ENCODE measurements around the gene GPR137. TPM values are rescaled to one million over a fixed set of nuclear protein-coding genes. Genes with fewer than 3 reads are reported as not detected.
A peak's percentile ranks its signal among the peaks of the same experiment; 100 is the strongest.

Gene GPR137
- total and polyA plus RNA-seq, 9 of the 15 experiments (the other 6 are each of a cell fraction or from before 2014, with no cell fraction given): 0.32 to 26.7 (median 10.7) TPM

GRCh38 chr11:64305075-64305690, 19.5 kb downstream of the GPR137 start, which contains the start of gene ESRRA (continued):
- TF ChIP-seq SIX5 (IDR thresholded peaks at IDR 0.05; ENCODE audit: borderline replicate concordance in 1 of 2, insufficient read depth in 1 of 2, low read depth in 1 of 2, low read length in 2 of 2): no peak
- no peak for TF ChIP-seq ZNF512 (tag; IDR thresholded peaks at IDR 0.05)
- no peak for TF ChIP-seq CCNT2 (IDR thresholded peaks at IDR 0.05; ENCODE audit: borderline replicate concordance, extremely low read depth, insufficient read length, low read depth, low read length)
- TF ChIP-seq ZNF584 (CRISPR knock-in tag; IDR thresholded peaks at IDR 0.05; ENCODE audit: low read depth): no peak
- TF ChIP-seq ZNF41 (CRISPR knock-in tag; conservative IDR thresholded peaks at IDR 0.05): no peak
- TF ChIP-seq ELK1 (CRISPR knock-in tag; IDR thresholded peaks at IDR 0.05): no peak
- no peak for TF ChIP-seq ZKSCAN1 (IDR thresholded peaks at IDR 0.05; ENCODE audit: low read depth, low read length)
- TF ChIP-seq TBL1XR1 (IDR thresholded peaks at IDR 0.05; ENCODE audit: low read length in 2 of 2): no peak
- TF ChIP-seq ZNF232 (CRISPR knock-in tag; IDR thresholded peaks at IDR 0.05): no peak
- peak; percentile 94 for TF ChIP-seq HMGN3 (IDR thresholded peaks at IDR 0.05; ENCODE audit: borderline replicate concordance, extremely low read depth, insufficient read length, low read depth, low read length)
- TF ChIP-seq MCM3 (IDR thresholded peaks at IDR 0.05): no peak
- no peak for TF ChIP-seq NUFIP1 (IDR thresholded peaks at IDR 0.05; ENCODE audit: partially characterized antibody)
- no peak for TF ChIP-seq FUS (optimal IDR thresholded peaks at IDR 0.05; ENCODE audit: low read depth, low read length)
- TF ChIP-seq PTTG1 (tag; IDR thresholded peaks at IDR 0.05; ENCODE audit: low read depth): no peak
- no peak for TF ChIP-seq CAMTA2 (CRISPR knock-in tag; conservative IDR thresholded peaks at IDR 0.05)
- TF ChIP-seq THAP7 (CRISPR knock-in tag; IDR thresholded peaks at IDR 0.05): no peak
- no peak for TF ChIP-seq HMGXB4 (CRISPR knock-in tag; IDR thresholded peaks at IDR 0.05)
- TF ChIP-seq, protein P1, sequence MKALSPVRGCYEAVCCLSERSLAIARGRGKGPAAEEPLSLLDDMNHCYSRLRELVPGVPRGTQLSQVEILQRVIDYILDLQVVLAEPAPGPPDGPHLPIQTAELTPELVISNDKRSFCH (CRISPR knock-in tag; IDR thresholded peaks at IDR 0.05): no peak
- TF ChIP-seq, protein P1 (tag; IDR thresholded peaks at IDR 0.05): no peak
- TF ChIP-seq NFXL1 (CRISPR knock-in tag; IDR thresholded peaks at IDR 0.05): no peak
- TF ChIP-seq, protein P2, sequence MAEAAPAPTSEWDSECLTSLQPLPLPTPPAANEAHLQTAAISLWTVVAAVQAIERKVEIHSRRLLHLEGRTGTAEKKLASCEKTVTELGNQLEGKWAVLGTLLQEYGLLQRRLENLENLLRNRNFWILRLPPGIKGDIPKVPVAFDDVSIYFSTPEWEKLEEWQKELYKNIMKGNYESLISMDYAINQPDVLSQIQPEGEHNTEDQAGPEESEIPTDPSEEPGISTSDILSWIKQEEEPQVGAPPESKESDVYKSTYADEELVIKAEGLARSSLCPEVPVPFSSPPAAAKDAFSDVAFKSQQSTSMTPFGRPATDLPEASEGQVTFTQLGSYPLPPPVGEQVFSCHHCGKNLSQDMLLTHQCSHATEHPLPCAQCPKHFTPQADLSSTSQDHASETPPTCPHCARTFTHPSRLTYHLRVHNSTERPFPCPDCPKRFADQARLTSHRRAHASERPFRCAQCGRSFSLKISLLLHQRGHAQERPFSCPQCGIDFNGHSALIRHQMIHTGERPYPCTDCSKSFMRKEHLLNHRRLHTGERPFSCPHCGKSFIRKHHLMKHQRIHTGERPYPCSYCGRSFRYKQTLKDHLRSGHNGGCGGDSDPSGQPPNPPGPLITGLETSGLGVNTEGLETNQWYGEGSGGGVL (CRISPR knock-in tag; IDR thresholded peaks at IDR 0.05): no peak
